NT2/D1 (cell line): Measurements from ENCODE around the gene TRIOBP.

Source experiments
- DNase-seq: peaks from one replicate; pipeline ENCODE4 v3.0.0-alpha.2; 2011; ENCODE audit warnings: low read depth, low spot score
- H3K27me3 ChIP-seq: 2 replicates; pipeline ENCODE4 v1.6.0; 2011; ENCODE audit warnings: mild to moderate bottlenecking; ENCODE audit not compliant: insufficient read length, insufficient read depth
- H3K36me3 ChIP-seq: 2 replicates; pipeline ENCODE4 v1.6.1; 2011; ENCODE audit warnings: mild to moderate bottlenecking, low read length, mixed read lengths; ENCODE audit not compliant: insufficient read depth, insufficient read length
- H3K4me1 ChIP-seq: 2 replicates; pipeline ENCODE4 v1.5.1; 2011; ENCODE audit not compliant: insufficient read depth, insufficient read length
- H3K4me3 ChIP-seq: 2 replicates; pipeline ENCODE4 v1.5.1; 2011; ENCODE audit warnings: low read depth; ENCODE audit not compliant: insufficient read length
- H3K9ac ChIP-seq: 2 replicates; pipeline ENCODE4 v1.6.0; 2011; ENCODE audit warnings: low read depth; ENCODE audit not compliant: insufficient read length
- H3K9me3 ChIP-seq: 2 replicates; pipeline ENCODE4 v1.5.1; 2011; ENCODE audit warnings: mild to moderate bottlenecking, low read length; ENCODE audit not compliant: insufficient read depth
- SUZ12 ChIP-seq: IDR thresholded peaks from 2 replicates; pipeline ENCODE4 v1.6.1; 2011; ENCODE audit not compliant: insufficient read length, insufficient read depth; ENCODE audit errors: extremely low read depth
- YY1 ChIP-seq: IDR thresholded peaks from 2 replicates; pipeline ENCODE4 v1.6.1; 2011; ENCODE audit not compliant: insufficient read length, insufficient read depth
- ZNF274 ChIP-seq: IDR thresholded peaks from 2 replicates; pipeline ENCODE4 v1.6.1; 2011; ENCODE audit warnings: mild to moderate bottlenecking, low read depth, low read length

TRIOBP gene

DNA sequence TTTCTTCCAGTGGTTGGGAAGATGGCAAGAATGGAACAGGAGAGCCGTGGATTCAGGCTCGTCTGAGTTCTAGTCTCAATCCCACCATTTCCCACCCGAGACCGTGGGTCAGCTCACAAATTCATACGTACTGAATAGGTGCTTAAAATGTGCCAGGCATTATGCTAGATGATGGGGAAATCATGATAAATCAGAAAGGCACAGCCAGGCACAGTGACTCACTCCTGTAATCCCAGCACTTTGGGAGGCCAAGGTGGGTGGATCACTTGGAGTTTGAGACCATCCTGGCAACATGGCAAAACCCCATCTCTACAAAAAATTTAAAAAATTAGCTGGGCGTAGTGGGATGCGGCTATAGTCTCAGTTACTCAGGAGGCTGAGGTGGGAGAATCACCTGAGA is 7.1 kb downstream of the TRIOBP start:
- peaks cover 1% of the 10 kb centered on the region for H3K4me1 ChIP-seq
- H3K27me3 ChIP-seq: no peaks in the 10 kb centered on the region
- H3K9me3 ChIP-seq: no peaks in the 10 kb centered on the region
- peaks cover 30% of the 10 kb centered on the region for H3K36me3 ChIP-seq
- no peak overlapping the region for H3K4me3 ChIP-seq
- no peak overlapping the region for H3K9ac ChIP-seq
- TF ChIP-seq SUZ12: no peak
- TF ChIP-seq YY1: no peak
- no peak for TF ChIP-seq ZNF274
- DNase-seq: no peak

DNA sequence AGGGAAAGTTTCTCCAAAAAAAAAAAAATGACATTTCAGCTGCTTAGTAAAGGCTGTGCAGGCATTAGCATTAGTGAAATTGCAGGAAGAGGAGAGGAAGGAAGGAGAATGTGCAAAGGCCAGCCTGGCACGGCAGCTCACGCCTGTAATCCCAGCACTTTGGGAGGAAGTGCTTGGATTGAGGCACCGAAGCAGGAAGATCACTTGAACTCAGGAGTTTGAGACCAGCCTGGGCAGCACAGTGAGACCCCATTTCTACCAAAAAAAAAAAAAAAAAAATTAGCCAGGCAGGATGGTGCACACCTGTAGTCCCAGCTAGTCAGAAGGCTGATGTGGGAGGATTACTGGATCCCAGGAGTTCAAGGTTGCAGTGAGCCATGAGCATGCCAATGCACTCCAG is 7.8 kb downstream of the TRIOBP start:
- no peaks in the 10 kb centered on the region for H3K9me3 ChIP-seq
- no peak overlapping the region for H3K4me3 ChIP-seq
- H3K4me1 ChIP-seq: peaks cover 6% of the 10 kb centered on the region
- H3K9ac ChIP-seq: no peak overlapping the region
- peaks cover 26% of the 10 kb centered on the region for H3K36me3 ChIP-seq
- no peak for DNase-seq
- H3K27me3 ChIP-seq: no peaks in the 10 kb centered on the region
- TF ChIP-seq ZNF274: no peak
- no peak for TF ChIP-seq SUZ12
- TF ChIP-seq YY1: no peak

DNA sequence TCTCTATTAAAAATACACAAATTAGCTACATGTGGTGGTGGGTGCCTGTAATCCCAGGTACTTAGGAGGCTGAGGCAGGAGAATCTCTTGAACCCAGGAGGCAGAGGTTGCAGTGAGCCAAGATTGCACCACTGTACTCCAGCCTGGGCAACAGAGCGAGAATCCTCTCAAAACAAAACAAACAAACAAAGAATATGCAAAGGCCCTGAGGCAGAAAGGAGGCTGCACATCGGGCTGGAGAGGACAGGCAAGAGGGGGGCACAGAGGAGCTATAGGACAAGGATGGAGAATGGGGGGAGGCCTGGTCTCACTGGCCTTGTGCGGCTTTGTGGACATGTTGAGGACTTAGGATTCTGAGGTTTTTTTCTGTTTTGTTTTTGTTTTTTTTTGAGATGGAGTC is 8.4 kb downstream of the TRIOBP start:
- H3K4me3 ChIP-seq: no peak overlapping the region
- no peak for DNase-seq
- no peaks in the 10 kb centered on the region for H3K9me3 ChIP-seq
- H3K27me3 ChIP-seq: no peaks in the 10 kb centered on the region
- H3K4me1 ChIP-seq: peaks cover 7% of the 10 kb centered on the region
- TF ChIP-seq YY1 (no peak), SUZ12 (no peak), ZNF274 (no peak)
- H3K9ac ChIP-seq: no peak overlapping the region
- H3K36me3 ChIP-seq: peaks cover 29% of the 10 kb centered on the region

DNA sequence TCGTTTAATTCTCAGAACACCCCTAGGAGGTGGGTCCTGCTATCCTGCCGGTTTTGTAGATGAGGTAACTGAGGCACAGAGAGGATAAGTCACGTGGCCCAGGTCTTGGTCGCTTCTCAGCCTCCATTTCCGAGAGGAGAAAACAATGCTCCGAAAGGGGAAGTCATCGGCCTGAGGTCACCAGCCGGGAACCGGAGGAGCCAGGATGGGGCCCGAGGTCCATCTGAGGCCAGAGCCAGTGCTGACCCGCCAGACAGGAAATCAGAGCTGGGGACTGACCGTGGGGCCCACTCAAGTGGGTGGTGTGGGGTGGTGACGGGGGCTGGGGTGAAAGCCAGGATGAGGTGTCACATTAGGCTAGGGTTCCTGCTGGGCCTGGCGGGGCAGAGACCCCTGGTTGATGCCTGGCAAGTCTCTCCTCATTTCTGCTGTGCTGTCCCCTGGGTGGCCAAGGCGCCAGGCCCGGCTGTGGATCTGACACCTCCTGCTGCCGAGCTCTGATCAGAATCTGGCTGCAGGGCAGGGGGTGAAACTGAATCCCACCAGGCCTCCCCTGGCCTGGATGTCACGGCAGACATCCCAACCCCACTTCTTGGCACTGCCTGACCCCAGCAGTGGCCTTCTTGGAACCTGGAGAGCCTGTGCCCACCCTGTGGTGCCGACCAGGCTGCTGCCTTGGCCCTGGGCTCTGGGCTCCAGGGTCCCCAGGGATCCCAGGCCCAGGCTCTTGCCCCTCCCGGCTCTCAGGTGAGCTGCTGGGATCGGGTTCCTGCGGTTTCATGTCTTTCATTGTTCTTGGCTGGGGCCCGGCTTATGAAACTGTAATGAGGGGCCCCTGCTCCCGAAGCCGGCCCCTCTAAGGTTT is 12.0 kb downstream of the TRIOBP start:
- TF ChIP-seq ZNF274 (no peak), SUZ12 (no peak), YY1 (no peak)
- H3K36me3 ChIP-seq: peaks cover 28% of the 10 kb centered on the region
- H3K4me1 ChIP-seq: peaks cover 7% of the 10 kb centered on the region
- no peaks in the 10 kb centered on the region for H3K27me3 ChIP-seq
- no peak overlapping the region for H3K4me3 ChIP-seq
- no peaks in the 10 kb centered on the region for H3K9me3 ChIP-seq
- no peak overlapping the region for H3K9ac ChIP-seq
- DNase-seq: no peak

DNA sequence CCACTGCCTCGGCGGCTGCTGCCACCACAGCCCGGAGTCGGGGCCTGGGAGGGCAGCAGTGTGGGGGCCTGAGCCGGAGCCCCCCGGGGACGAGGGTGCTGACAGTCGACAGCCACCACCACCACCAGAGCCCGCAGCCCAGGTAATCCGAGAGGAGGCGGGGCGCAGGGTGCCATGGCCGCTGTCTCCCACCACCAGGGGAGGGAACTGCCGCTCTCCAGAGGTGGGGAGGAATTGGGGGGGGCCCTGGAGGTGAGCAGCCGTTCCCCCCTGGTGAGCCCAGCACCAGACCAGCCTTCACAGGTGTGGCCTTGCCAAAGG is 12.6 kb downstream of the TRIOBP start:
- H3K4me3 ChIP-seq: no peak overlapping the region
- no peaks in the 10 kb centered on the region for H3K9me3 ChIP-seq
- H3K36me3 ChIP-seq: peaks cover 28% of the 10 kb centered on the region
- H3K4me1 ChIP-seq: peaks cover 7% of the 10 kb centered on the region
- TF ChIP-seq YY1: no peak
- TF ChIP-seq SUZ12: no peak
- TF ChIP-seq ZNF274: no peak
- H3K27me3 ChIP-seq: no peaks in the 10 kb centered on the region
- no peak for DNase-seq
- H3K9ac ChIP-seq: no peak overlapping the region

DNA sequence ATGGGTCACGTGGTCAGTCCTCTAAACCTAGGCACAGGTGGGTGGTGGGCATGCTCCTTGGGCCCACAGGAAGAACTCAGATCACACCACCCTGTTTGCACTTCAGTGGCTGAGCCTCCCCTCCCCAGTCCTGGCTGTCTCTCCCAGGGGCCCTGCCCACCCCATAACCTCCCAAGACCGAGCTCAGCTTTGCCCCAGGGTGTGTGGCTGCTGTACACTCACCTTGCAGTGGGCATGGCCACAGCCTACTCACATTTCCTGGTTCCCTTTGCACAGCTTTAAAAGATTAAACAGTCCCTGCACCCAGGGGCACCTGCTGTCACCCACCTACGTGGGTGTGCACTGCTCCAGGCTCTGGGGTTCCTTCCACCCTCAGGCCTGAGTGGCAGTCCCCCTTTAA is 13.8 kb downstream of the TRIOBP start:
- H3K9me3 ChIP-seq: no peaks in the 10 kb centered on the region
- H3K36me3 ChIP-seq: peaks cover 28% of the 10 kb centered on the region
- no peaks in the 10 kb centered on the region for H3K27me3 ChIP-seq
- DNase-seq: no peak
- peaks cover 7% of the 10 kb centered on the region for H3K4me1 ChIP-seq
- no peak overlapping the region for H3K4me3 ChIP-seq
- TF ChIP-seq YY1 (no peak), ZNF274 (no peak), SUZ12 (no peak)
- no peak overlapping the region for H3K9ac ChIP-seq

DNA sequence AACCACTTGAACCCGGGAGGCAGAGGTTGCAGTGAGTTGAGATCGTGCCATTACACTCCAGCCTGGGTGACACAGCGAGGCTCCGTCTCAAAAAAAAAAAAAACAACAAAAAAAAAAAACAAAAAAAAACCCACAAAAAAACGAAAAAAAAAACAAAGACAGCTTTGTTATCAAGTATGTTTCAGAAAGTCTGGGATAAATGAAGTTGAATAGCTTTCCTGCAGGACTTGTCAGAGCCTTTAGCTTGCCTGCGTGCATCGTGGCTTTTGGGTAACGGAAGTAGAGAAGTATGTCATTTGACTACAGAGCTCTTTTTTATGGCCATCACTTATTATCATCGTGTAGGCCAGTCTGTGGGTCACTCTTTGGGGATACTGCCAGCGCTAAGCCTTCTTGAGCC is 14.6 kb downstream of the TRIOBP start:
- H3K36me3 ChIP-seq: peaks cover 28% of the 10 kb centered on the region
- H3K9me3 ChIP-seq: no peaks in the 10 kb centered on the region
- no peak for TF ChIP-seq ZNF274
- TF ChIP-seq SUZ12: no peak
- TF ChIP-seq YY1: no peak
- no peak overlapping the region for H3K4me3 ChIP-seq
- no peaks in the 10 kb centered on the region for H3K27me3 ChIP-seq
- no peak overlapping the region for H3K9ac ChIP-seq
- no peak for DNase-seq
- H3K4me1 ChIP-seq: peaks cover 7% of the 10 kb centered on the region
